Gastrocnemius medialis (tissue), 4 donors: Measurements from ENCODE around the gene ERC2.

ENCODE experiments used
- CTCF ChIP-seq, 5 experiments: fragments of 450-650 bp in 3 of 5; fragments of 200-600 bp in 2 of 5; sonication (generic) in 2 of 5; IDR thresholded peaks in 4 of 5; conservative IDR thresholded peaks in 1 of 5; 1 replicate in 4 of 5; 2 replicates in 1 of 5; pipeline ENCODE4 v1.5.1; 2016 to 2019; ENCODE audit warnings: antibody characterized with exemption in 5 of 5, mild to moderate bottlenecking in 3 of 5, moderate library complexity in 3 of 5
- POLR2A ChIP-seq, 2 donors: fragments of 450-650 bp; IDR thresholded peaks; one replicate each; pipeline ENCODE4 v1.6.1; 2017; ENCODE audit warnings: antibody characterized with exemption in 2 of 2, mild to moderate bottlenecking in 2 of 2, moderate library complexity in 2 of 2

- TF ChIP-seq CTCF (IDR thresholded peaks at IDR 0.05 in 4 of 5, conservative IDR thresholded peaks at IDR 0.05 in 1 of 5): no peak
- no peak for TF ChIP-seq POLR2A (IDR thresholded peaks at IDR 0.05)
Observed at GRCh38 chr3:55965776-55966175, 502.5 kb downstream of the ERC2 start.
